ENCODE measurements around the gene PACSIN3.
"Not testable (repeated sequence)": the region's sequence is repeated elsewhere in the genome, so short reads cannot be mapped to it uniquely, and the experiment has no call there.

Gene PACSIN3

DNA sequence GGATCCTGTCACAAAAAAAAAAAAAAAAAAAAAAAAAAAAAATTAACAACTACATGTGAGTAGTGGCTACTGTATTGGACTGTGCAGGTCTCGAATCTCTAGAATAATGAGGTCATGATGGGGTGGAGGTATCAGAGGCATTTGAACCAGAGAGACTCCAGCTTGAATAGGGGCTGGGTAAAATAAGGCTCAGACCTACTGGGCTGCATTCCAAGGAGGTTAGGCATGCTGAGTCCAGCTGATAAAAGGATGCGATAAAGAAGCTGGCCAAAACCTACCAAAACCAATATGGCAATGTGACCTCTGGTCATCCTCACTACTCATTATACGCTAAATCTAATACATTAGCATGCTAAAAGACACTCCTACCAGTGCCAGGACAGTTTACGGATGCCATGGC is 5.9 kb upstream of the PACSIN3 start:
- peaks cover 2% of the 10 kb centered on the region for H3K4me1 ChIP-seq (ENCODE audit: insufficient read depth, low read length, severe bottlenecking)
- H3K27me3 ChIP-seq (ENCODE audit: insufficient read depth, low read length): no peaks in the 10 kb centered on the region
- H3K4me2 ChIP-seq (ENCODE audit: low read length): no peak overlapping the region
- H3K4me3 ChIP-seq (ENCODE audit: low read depth, low read length, poor library complexity, severe bottlenecking): no peak overlapping the region
- no peak overlapping the region for H2AFZ ChIP-seq (ENCODE audit: low read length)
- H3K36me3 ChIP-seq (ENCODE audit: insufficient read depth, low read length): no peaks in the 10 kb centered on the region
- no peak for TF ChIP-seq EZH2 (IDR thresholded peaks at IDR 0.05; ENCODE audit: borderline replicate concordance, low read length)
- no peaks in the 10 kb centered on the region for H3K9me2 ChIP-seq (ENCODE audit: low read depth, low read length)
- no peaks in the 10 kb centered on the region for H3K79me2 ChIP-seq (ENCODE audit: insufficient read depth, low read length)
- no peaks in the 10 kb centered on the region for H3F3A ChIP-seq (ENCODE audit: insufficient read depth, low read length)
- H4K20me1 ChIP-seq (ENCODE audit: insufficient read depth, low read length): no peaks in the 10 kb centered on the region
- H3K27ac ChIP-seq (ENCODE audit: low read depth, low read length, poor library complexity, severe bottlenecking): no peak overlapping the region
- no peak overlapping the region for H3K9ac ChIP-seq (ENCODE audit: low read length)
- H3K9me3 ChIP-seq (ENCODE audit: low read length): no peaks in the 10 kb centered on the region

DNA sequence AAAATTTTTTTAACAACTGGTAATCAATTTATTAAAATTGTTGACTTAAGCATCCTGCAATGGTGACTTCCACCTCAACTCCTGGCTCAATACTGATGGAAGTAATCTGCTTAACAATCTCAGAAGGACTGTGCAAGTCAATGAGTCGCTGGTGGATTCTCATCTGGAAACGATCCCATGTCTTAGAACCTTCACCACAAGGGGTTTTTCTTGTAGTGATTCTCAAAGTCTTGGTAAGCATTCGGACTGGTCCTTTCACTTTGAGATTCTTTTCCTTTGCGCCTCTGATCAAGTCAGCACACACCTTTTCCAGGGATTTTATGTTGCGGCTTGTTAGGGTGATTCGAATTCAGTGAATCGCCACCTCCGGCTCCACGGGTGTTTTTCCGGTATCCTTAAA is 4.9 kb upstream of the PACSIN3 start:
- H3K27me3 ChIP-seq (ENCODE audit: insufficient read depth, low read length); H3K9me3 ChIP-seq (ENCODE audit: low read length); H3K4me1 ChIP-seq (ENCODE audit: insufficient read depth, low read length, severe bottlenecking): not testable (repeated sequence)

DNA sequence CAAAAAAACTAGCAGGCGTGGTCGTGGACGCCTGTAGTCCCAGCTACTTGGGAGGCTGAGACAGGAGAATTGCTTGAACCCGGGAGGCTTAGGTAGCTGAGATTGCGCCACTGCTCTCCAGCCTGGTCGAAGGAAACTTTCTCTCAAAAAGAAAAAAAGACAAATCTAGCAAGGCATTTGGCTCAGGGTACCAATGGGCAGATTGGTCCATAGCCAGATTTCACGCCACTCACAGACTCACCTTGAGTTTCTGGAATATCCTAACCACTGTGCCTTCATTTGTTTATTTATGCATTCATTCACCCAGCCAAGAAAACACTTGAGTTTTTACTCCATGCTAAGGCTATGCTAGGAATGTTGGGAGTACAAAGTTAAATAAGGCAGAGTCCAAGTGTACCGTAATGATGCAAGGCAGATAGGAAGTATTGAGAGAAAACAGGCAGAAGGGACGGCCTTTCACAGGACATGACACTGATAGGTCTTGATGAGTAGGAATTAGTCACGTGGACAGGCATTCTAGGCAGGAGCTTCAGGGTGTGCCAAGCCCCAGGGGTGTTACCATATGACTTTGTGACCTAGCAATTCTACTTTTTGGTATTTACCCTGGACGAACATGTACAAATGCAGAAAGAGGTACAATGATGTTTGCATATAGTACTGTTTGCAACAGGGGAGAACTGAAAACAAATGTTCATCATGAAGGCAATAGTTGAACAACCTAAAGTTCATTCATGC is 3.0 kb upstream of the PACSIN3 start:
- TF ChIP-seq EZH2 (IDR thresholded peaks at IDR 0.05; ENCODE audit: borderline replicate concordance, low read length): no peak
- TF ChIP-seq, protein P1, sequence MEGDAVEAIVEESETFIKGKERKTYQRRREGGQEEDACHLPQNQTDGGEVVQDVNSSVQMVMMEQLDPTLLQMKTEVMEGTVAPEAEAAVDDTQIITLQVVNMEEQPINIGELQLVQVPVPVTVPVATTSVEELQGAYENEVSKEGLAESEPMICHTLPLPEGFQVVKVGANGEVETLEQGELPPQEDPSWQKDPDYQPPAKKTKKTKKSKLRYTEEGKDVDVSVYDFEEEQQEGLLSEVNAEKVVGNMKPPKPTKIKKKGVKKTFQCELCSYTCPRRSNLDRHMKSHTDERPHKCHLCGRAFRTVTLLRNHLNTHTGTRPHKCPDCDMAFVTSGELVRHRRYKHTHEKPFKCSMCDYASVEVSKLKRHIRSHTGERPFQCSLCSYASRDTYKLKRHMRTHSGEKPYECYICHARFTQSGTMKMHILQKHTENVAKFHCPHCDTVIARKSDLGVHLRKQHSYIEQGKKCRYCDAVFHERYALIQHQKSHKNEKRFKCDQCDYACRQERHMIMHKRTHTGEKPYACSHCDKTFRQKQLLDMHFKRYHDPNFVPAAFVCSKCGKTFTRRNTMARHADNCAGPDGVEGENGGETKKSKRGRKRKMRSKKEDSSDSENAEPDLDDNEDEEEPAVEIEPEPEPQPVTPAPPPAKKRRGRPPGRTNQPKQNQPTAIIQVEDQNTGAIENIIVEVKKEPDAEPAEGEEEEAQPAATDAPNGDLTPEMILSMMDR (IDR thresholded peaks at IDR 0.05; ENCODE audit: low read length): no peak
- Histone ChIP-seq H2AFZ (ENCODE audit: low read length) (no peak overlapping the region), H3K27me3 (ENCODE audit: insufficient read depth, low read length) (peaks cover 8% of the 10 kb centered on the region; the same call in 1 of the 2 replicates), H4K20me1 (ENCODE audit: insufficient read depth, low read length) (no peaks in the 10 kb centered on the region), H3K4me3 (ENCODE audit: low read depth, low read length, poor library complexity, severe bottlenecking) (no peak overlapping the region), H3K27ac (ENCODE audit: low read depth, low read length, poor library complexity, severe bottlenecking) (no peak overlapping the region), H3K4me2 (ENCODE audit: low read length) (no peak overlapping the region), H3K9ac (ENCODE audit: low read length) (no peak overlapping the region), H3K9me3 (ENCODE audit: low read length) (no peaks in the 10 kb centered on the region), H3K79me2 (ENCODE audit: insufficient read depth, low read length) (no peaks in the 10 kb centered on the region), H3K36me3 (ENCODE audit: insufficient read depth, low read length) (no peaks in the 10 kb centered on the region), H3K4me1 (ENCODE audit: insufficient read depth, low read length, severe bottlenecking) (peaks cover 16% of the 10 kb centered on the region), H3F3A (ENCODE audit: insufficient read depth, low read length) (no peaks in the 10 kb centered on the region), H3K9me2 (ENCODE audit: low read depth, low read length) (no peaks in the 10 kb centered on the region)

More for the DNA sequence above, 4.9 kb upstream of the PACSIN3 start:
- not testable (repeated sequence) for H3K4me3 ChIP-seq (ENCODE audit: low read depth, low read length, poor library complexity, severe bottlenecking); H3K27ac ChIP-seq (ENCODE audit: low read depth, low read length, poor library complexity, severe bottlenecking); H3K79me2 ChIP-seq (ENCODE audit: insufficient read depth, low read length); H3K4me2 ChIP-seq (ENCODE audit: low read length); H3K9ac ChIP-seq (ENCODE audit: low read length); H4K20me1 ChIP-seq (ENCODE audit: insufficient read depth, low read length); H2AFZ ChIP-seq (ENCODE audit: low read length); H3F3A ChIP-seq (ENCODE audit: insufficient read depth, low read length); H3K9me2 ChIP-seq (ENCODE audit: low read depth, low read length); H3K36me3 ChIP-seq (ENCODE audit: insufficient read depth, low read length)

DNA sequence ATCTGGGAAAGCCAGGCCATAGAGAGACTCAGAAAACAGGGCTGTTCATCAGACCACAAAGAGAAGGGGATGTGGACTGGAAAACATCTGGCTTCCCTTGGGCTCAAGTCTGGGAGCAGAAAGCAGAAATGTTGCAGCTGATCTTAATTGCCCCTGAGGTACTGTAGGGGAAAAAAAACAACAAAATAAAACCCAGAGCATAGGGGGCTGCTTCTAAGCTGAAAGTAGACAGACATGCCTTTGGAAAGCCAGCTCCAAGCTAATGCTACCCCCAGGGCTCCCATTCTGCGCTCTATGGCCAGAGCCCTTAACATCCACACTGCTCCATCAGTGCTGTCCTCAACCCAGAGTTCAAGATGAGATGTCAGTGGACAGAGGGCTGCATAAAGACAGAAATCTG is 2.0 kb upstream of the PACSIN3 start:
- Histone ChIP-seq H3K9me2 (ENCODE audit: low read depth, low read length) (no peaks in the 10 kb centered on the region), H2AFZ (ENCODE audit: low read length) (no peak overlapping the region), H3K27ac (ENCODE audit: low read depth, low read length, poor library complexity, severe bottlenecking) (no peak overlapping the region), H4K20me1 (ENCODE audit: insufficient read depth, low read length) (no peaks in the 10 kb centered on the region), H3K27me3 (ENCODE audit: insufficient read depth, low read length) (peaks cover 10% of the 10 kb centered on the region; the same call in 1 of the 2 replicates), H3K4me3 (ENCODE audit: low read depth, low read length, poor library complexity, severe bottlenecking) (no peak overlapping the region), H3K4me1 (ENCODE audit: insufficient read depth, low read length, severe bottlenecking) (peaks cover 16% of the 10 kb centered on the region), H3K9ac (ENCODE audit: low read length) (no peak overlapping the region), H3K36me3 (ENCODE audit: insufficient read depth, low read length) (no peaks in the 10 kb centered on the region), H3K9me3 (ENCODE audit: low read length) (no peaks in the 10 kb centered on the region), H3K4me2 (ENCODE audit: low read length) (no peak overlapping the region), H3F3A (ENCODE audit: insufficient read depth, low read length) (no peaks in the 10 kb centered on the region), H3K79me2 (ENCODE audit: insufficient read depth, low read length) (no peaks in the 10 kb centered on the region)
- TF ChIP-seq, protein P1 (IDR thresholded peaks at IDR 0.05; ENCODE audit: low read length): no peak
- TF ChIP-seq EZH2 (IDR thresholded peaks at IDR 0.05; ENCODE audit: borderline replicate concordance, low read length): no peak

Data from OCI-LY1 (cell line).